NCI-H446 treated with DMSO at 0.1 percent for 48 hours (cell line): ENCODE measurements around the gene ZFPM1.

Experiments used
- DNase-seq: peaks from one replicate; lab custom pipeline; 2025; lab: John Stamatoyannopoulos, UW

The ZFPM1 gene

DNA sequence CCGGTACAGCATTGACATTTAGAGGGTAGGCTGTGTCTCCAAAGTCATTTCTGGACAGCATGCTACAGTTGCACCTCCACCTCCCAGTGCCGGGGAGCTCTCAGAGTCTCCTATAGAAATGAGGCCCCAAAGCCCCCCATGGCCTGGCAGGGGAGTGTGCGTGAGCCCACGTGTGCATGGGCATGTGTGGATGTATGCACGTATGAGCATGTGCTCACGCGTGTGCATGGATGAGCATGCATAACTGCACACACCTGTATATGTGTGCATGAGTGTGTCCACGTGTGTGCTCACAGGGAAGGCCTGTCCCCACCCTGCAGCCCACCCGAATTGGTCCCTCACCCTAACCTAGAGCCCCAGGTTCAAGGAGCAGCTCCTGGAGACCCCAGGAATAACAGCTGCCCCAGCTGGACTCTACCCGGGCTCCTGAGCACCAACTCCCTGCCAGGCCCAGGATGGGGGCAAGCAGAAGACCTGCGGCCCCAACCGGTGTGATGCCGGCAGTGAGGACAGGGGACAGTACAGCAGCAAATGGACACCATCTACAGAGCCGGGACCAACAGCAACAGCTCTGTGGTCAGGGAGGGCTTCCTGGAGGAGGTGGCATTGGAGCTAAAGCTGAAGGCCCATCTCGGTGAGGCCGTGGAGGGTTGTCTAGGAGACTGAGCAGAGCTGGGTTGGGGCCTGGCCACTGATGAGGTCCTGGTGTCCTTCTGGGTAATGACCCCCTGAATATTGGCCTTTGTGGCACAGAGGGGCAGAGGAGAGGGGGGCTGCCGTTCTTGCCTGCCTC lies 35.2 kb upstream of the ZFPM1 start:
- DNase-seq = no peak

DNA sequence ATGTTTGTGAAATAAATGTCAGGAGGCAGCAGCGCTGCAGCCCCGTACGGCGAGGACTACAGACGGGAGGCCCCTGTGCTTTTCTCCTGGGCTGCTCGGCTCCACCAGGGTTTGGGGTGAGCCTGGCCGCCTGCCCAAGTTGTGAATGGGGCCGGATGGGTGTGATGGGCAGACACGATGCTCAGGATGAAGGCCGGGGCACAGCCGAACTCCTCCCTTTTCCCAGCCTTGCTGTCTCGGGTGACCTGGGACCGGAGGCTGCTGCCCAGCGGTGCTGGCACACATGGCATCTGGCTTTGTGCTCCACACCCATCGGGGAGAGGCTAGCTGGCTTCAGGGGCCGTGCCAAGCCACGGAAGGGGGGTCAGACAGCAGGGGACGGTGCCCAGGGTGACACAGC lies 34.2 kb upstream of the ZFPM1 start:
- no peak for DNase-seq

DNA sequence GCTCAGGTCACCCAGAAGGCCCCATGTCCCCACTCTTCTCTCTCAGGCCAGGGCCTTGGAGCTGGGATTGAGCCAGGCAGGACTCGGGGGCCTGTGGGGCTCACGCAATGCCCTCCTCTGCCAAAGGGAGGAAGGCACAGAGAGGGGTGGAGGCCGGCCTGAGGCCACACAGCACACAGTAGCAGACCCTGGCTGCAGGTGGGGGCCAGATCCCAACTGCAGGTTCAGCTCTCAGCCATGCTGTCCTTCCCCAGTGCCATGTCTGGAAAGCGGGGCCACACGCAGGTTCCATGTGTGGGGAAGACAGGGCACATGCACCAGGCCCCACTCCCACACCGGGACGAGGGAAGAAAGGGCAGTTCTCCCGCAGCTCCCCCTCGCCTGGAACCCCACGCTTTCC lies 33.3 kb upstream of the ZFPM1 start:
- DNase-seq = no peak

DNA sequence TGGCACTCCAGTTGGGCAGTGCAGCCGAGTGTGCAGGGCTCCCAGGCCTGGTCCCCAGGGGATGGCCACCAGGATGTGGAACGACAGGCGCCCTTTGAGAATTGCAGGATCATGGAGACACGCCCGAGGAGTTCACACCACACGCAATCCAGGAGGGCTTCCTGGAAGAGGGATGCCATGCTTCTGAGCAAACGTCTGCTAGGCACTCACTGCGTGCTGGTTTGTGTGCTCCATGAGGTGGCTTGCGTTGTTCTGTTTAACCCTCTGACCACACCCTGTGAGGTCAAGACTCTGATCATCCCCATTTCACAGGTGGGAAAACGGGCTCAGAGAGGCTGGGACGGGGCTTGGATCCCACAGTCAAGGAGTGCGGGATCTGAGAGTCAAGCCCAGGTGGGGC lies 32.6 kb upstream of the ZFPM1 start:
- no peak for DNase-seq

DNA sequence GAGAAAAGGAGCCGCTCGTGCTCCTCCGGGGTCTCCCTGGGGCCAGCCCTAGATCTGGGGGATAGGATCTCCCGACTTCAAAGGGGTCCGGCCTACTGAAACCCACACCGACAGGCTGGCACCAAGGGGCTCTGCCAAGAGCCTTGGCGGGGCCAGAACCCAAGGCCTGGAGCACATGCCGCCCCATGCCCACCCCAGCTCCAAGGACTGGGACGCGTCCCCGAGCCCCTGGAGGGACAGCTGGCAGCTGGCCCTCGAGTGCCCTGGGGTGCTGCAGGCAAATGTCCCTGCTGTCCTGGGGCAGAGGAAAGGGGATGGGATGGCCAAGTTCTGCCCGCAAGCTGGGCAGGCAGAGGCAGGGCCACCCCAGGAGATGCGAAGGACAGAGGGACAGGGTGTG lies 31.8 kb upstream of the ZFPM1 start:
- DNase-seq = no peak

DNA sequence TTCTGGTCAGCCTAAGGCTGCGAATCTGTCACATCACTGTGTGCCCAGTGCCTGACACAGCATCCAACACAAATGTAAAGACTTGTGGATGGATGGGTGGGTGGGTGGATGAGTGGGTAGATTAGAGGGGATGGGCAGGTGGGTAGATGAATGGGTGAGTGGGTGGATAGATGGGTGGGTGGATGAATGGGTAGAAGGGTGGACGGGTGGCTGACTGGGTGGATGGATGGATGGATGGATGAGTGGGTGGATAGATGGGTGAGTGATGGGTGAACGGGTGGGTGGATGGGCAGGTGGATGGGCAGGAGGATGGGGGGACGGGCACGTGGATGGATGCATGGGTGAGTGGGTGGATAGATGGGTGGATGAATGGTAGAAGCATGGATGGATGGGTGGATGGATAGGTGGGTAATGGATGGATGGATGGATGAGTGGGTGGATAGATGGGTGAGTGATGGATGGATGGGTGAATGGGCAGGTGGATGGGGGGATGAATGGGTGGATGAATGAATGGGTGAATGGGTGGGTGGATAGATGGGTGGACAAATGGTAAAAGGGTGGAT lies 31.1 kb upstream of the ZFPM1 start:
- no peak for DNase-seq

DNA sequence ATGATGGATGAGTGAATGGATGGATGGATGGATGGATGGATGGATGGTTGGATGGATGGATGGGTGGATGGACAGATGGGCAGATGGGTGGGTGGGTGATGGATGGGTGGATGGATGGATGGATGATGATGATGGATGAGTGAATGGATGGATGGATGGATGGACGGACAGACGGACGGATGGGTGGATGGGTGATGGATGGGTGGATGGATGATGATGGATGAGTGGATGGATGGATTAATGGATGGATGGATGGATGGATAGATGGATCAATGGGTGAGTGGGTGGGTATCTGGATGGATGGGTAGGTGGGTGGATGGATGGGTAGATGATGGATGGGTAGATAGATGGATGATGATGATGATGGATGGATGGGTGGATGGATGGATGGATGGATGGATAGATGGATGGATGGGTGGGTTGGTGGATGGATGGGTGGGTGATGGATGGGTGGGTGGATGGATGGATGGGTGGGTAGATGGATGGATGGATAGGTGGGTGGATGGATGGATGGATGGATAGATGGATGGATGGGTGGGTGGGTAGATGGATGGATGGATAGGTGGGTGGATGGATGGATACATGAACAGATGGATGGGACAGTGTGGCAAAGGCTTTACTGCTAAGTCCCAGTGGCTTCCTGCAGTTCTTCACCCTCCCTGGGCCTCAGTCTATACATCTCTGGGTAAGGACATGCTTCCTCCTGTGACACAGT lies 30.2 kb upstream of the ZFPM1 start:
- DNase-seq = no peak

DNA sequence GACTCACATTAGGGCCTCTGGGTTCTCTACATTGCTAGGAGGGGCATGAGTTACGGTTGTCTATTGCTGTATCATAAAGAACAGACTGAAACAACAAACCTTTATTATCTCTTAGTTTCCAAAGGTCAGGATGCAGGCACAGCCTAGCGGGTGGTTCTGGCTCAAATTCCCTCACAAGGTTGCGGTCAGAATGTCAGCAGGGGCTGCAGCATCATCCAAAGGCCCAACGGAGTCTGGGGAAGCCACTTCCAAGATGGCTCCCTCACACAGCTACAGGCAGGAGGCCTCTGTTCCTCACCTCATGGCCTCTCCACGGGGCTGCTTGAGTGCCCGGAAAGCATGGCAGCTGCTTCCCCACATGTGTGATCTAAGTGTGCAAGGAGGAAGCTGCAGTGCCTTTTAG lies 29.6 kb upstream of the ZFPM1 start:
- no peak for DNase-seq

DNA sequence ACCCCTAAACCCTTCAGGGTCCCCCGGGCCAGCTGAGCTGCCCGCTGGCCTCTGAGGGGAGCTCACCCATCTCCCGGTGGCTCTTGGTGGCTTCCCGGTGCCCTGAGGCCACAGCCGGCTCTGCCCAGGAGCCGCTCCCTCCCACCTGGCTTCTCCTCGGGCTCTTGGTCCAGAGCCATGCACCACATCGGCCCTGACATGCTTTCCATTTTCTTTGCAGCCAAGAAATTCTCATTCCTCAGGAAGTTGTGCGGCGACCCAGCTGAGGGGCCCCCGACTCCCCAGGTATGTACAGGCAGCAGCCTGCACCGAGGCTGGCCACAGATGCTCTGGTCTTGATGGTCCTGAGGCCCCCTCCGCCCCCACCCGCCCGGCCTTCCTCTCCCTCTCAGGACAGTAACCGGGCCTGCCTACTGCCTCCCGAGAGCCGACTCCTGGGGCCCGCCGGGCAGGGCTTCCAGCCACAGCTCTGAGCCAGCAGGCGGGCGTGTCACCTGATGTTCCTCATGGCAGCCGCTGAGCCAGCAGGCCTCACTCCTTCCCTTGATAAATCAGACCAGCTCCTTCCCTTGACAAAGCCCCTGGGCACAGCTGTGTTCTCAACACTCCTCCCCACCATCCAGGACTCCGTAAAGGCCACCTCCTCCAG lies 28.4 kb upstream of the ZFPM1 start:
- DNase-seq = no peak

DNA sequence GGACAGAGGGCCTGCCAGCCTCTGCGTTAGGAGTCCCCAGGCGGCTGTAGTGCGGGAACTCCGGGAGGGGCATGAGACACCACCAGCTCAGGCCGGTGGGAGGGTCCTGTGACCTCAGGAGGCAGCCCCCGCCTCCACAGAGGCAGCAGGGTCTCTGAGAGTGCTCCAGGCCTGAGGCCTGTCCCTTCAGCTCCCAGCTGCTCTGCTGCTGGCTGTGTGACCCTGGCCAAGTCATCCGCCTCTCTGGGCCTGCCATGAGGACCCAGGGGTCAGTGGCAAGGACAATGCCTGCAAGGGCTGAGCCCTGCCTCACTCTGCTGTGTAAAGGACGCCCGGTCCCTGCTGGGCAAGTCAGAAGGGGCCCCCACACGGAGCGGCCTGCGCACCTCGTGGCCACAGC lies 27.1 kb upstream of the ZFPM1 start:
- no peak for DNase-seq

DNA sequence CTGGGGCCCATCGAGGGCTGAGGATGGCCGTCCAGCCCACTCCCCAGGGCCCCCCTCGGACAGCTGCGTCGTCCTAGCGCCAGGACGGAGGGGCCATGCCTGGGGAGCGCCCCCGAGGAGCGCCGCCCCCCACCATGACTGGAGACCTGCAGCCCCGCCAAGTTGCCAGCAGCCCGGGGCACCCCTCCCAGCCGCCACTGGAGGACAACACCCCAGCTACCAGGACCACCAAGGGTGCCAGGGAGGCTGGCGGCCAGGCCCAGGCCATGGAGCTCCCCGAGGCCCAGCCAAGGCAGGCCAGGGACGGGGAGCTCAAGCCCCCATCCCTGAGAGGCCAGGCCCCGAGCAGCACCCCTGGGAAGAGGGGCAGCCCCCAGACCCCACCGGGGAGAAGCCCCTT lies 25.7 kb upstream of the ZFPM1 start:
- no peak for DNase-seq

DNA sequence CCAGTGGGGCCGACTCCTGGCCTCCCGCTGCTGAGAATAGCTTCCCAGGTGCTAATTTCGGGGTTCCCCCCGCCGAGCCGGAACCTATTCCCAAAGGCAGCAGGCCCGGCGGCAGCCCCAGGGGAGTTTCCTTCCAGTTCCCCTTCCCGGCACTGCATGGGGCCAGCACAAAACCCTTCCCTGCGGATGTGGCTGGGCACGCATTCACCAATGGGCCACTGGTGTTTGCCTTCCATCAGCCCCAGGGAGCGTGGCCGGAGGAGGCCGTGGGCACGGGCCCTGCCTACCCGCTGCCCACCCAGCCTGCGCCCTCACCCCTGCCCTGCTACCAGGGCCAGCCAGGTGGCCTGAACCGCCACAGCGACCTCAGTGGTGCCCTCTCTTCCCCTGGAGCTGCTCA lies 24.9 kb upstream of the ZFPM1 start:
- DNase-seq = no peak

DNA sequence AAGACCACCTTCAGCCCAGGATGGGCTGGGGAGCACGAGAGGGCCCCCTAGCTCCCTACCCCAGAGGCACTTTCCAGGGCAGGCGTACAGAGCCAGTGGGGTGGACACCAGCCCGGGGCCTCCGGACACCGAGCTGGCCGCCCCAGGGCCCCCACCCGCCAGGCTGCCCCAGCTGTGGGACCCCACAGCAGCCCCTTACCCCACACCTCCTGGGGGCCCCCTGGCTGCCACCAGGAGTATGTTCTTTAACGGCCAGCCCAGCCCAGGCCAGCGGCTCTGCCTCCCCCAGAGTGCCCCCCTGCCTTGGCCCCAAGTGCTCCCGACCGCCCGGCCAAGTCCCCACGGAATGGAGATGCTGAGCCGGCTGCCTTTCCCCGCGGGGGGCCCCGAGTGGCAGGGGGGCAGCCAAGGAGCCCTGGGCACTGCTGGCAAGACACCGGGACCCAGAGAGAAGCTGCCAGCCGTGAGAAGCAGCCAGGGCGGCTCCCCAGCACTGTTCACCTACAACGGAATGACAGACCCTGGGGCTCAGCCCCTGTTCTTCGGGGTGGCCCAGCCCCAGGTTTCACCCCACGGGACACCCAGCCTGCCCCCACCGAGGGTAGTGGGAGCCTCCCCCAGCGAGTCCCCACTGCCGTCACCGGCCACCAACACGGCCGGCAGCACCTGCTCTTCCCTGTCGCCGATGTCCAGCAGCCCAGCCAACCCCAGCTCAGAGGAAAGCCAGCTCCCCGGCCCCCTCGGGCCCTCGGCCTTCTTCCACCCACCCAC lies 24.3 kb upstream of the ZFPM1 start:
- DNase-seq = no peak

DNA sequence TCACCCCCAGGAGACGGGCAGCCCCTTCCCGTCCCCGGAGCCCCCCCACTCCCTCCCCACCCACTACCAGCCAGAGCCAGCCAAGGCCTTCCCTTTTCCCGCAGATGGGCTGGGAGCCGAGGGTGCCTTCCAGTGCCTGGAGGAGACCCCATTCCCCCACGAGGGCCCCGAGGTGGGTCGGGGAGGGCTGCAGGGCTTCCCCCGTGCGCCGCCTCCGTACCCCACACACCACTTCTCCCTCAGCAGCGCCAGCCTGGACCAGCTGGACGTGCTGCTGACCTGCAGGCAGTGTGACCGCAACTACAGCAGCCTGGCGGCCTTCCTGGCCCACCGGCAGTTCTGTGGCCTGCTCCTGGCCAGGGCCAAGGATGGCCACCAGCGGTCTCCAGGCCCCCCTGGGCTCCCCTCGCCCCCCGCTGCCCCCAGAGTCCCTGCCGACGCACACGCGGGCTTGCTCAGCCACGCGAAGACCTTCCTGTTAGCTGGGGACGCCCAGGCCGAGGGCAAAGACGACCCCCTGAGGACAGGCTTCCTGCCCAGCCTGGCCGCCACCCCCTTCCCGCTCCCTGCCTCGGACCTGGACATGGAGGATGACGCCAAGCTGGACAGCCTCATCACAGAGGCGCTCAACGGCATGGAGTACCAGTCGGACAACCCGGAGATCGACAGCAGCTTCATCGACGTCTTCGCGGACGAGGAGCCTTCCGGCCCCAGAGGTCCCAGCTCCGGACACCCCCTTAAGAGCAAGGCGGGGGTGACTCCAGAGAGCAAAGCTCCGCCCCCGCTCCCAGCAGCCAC lies 23.5 kb upstream of the ZFPM1 start:
- DNase-seq = no peak

DNA sequence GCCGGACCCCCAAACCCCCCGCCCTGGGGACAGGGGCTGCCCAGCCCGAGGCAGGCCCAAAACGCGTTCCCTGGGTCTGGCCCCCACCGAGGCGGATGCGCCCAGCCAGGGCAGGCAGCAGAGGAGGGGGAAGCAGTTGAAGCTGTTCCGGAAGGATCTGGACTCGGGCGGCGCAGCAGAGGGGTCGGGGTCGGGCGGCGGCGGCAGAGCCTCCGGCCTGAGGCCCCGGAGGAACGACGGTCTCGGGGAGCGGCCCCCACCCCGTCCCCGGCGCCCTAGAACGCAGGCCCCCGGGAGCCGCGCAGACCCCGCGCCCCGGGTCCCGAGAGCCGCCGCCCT lies 22.9 kb upstream of the ZFPM1 start:
- DNase-seq = no peak

DNA sequence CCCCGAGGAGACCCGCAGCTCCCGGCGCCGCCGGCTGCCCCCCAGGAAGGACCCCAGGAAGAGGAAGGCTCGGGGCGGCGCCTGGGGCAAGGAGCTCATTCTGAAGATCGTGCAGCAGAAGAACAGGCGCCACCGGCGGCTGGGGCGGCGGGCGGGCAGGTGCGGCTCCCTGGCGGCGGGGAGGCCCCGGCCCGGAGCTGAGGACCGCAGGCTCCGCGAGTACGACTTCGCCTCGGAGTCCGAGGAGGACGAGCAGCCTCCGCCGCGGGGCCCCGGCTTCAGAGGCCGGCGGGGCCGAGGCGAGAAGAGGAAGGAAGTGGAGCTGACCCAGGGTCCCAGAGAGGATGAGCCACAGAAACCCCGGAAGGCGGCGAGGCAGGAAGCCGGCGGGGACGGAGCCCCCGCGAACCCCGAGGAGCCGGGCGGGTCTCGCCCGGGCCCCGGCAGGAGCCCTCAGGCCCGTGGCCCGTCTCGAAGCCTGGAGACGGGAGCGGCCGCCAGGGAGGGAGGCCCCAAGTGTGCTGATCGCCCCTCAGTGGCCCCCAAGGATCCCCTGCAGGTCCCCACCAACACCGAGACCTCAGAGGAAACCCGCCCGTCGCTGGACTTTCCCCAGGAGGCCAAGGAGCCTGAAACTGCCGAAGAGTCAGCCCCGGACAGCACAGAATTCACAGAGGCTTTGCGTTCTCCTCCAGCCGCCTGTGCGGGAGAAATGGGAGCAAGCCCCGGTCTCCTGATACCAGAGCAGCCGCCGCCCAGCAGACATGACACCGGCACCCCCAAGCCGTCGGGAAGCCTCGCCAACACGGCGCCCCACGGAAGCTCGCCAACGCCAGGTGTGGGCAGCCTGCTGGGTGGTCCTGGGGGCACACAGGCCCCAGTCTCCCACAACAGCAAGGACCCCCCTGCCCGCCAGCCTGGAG lies 22.3 kb upstream of the ZFPM1 start:
- DNase-seq = no peak

DNA sequence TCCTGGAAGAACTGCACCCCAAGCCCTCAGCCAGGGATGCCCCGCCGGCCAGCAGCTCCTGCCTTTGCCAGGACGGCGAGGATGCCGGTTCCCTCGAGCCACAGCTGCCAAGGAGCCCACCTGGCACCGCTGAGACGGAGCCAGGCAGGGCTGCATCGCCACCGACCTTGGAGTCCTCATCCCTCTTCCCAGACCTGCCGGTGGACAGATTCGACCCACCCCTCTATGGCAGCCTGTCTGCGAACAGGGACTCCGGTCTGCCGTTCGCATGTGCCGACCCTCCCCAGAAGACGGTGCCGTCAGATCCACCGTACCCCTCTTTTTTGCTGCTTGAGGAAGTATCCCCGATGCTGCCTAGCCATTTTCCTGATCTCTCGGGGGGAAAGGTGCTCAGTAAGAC lies 21.4 kb upstream of the ZFPM1 start:
- no peak for DNase-seq

DNA sequence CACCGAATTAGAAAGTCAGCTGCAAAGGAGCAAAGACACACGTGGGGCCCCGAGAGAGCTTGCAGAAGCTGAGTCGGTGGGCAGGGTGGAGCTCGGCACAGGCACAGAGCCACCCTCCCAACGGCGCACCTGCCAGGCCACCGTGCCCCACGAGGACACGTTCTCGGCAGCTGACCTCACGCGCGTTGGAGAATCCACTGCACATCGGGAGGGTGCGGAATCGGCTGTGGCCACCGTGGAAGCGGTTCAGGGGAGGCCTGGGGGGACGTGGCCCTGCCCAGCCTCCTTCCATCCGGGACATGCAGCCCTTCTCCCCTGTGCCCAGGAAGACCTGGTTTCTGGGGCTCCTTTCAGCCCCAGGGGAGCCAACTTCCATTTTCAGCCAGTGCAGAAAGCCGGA lies 20.9 kb upstream of the ZFPM1 start:
- no peak for DNase-seq

DNA sequence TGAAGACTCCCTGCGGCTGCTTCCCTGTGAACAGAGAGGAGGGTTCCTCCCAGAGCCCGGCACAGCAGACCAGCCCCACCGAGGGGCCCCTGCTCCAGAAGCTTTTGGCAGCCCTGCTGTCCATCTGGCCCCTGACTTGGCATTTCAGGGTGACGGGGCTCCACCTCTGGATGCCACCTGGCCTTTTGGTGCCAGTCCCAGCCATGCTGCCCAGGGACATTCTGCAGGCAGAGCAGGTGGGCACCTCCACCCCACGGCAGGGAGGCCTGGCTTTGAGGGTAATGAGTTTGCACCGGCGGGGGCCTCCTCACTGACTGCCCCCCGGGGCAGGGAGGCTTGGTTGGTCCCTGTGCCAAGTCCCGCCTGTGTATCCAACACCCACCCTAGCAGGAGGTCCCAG lies 20.3 kb upstream of the ZFPM1 start:
- DNase-seq = no peak

DNA sequence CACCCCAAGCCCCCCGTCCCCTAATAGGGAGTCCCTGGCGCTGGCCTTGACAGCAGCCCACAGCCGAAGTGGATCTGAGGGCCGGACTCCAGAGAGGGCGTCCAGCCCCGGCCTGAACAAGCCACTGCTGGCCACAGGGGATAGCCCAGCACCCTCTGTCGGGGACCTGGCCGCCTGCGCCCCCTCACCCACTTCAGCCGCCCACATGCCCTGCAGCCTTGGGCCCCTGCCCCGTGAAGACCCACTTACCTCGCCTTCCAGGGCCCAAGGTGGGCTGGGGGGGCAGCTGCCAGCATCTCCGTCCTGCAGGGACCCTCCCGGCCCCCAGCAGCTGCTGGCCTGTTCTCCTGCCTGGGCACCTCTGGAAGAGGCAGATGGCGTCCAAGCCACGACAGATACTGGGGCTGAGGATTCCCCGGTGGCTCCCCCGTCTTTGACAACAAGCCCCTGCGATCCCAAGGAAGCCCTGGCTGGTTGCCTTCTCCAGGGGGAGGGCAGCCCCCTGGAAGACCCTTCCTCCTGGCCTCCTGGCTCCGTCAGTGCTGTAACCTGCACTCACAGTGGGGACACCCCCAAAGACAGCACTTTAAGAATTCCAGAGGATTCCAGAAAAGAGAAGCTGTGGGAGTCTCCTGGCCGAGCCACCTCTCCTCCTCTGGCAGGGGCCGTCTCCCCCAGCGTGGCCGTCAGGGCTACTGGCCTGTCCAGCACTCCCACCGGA lies 19.3 kb upstream of the ZFPM1 start:
- DNase-seq = no peak
